Stimulated activated CD8-positive, alpha-beta memory T cell treated with anti-CD3 and anti-CD28 coated beads, Interleukin-12 subunit alpha, Interleukin-12 subunit beta, amount 100 ng/mL, for 4 hours (primary cell): ENCODE results near the gene TBXT.

Experiments used
- DNase-seq: peaks from one replicate; pipeline ENCODE4 v3.0.0-alpha.2; 2020; ENCODE audit warnings: low read depth

The TBXT gene

GRCh38 chr6:166112580-166112979 lies 55.1 kb downstream of the TBXT start:
- DNase-seq: no peak

- DNase-seq: no peak
Measured at GRCh38 chr6:166109608-166110007, 58.0 kb downstream of the TBXT start.
